HG03521 (cell line): ENCODE results near the gene MTMR3.

Experiments used
- ATAC-seq: cut with Tn5 transposase; IDR thresholded peaks from one replicate; pipeline ENCODE4 v1.9.1; 2021; ENCODE audit warnings: mild to moderate bottlenecking, moderate library complexity; ENCODE audit not compliant: unreplicated experiment

Gene MTMR3

DNA sequence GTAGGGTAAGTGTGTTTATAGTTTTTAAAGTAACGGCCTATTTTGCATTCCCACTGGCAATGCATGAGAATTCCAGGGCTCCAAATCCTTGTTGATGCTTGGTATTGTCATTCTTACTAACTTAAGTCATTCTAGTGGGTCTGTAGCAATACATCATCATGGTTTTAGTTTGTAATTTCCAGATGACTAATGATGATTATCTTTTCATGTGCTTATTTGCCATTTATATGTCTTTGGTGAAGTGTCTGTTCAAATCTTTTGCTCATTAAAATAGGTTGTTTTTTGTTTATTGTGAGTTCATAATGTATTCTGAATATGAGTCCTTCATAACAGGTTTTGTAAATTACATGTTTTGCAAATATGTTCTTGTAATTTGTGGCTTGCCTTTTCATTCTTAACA is 31.2 kb downstream of the MTMR3 start:
- no peak for ATAC-seq

DNA sequence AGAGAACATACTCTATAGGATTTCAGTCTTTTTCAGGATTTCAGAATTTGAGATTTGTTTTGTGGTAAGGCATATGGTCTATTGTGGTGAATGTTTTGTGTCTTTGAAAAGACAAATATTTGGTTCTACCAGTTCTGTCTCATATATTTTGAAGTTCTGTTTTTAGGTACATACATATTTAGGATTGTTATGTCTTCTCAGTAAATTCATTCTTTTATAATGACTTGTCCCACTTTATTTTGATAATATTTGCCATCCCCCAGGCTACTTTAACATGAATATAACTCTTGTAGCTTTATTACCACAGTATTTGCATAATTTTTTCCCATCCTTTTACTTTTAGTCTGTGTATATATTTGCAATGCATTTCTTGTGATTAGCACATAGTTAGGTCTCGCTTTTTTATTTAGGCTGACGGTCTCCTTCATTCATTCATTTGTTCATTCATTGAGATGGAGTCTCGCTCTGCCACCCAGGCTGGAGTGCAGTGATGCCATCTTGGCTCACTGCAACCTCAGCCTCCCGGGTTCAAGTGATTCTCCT is 32.1 kb downstream of the MTMR3 start:
- no peak for ATAC-seq

DNA sequence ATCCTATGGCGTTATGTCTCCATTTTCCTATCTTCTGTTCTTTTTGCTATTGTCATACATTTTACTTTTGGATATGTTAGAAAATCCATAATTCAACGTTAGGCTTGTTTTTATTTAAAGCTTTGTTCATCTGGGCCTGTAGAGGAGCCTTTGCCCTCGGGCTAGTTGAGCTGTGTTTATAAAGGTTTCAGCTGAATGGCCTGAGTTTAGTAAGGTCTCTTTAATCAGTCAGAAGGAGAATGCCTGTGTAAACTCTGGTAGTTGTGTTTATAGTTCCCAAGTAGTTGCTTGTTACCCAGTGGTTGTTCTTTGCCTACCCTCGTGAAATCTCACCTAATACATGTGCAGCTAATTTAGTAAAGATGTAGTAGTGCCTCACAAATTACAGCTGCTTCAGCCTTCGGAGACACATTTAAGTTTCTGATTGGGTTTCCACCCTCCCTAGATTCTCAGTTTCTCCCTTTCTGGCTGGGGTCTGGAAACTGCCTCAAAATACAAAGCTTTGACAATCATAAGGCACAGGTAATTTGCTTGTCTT is 33.1 kb downstream of the MTMR3 start:
- ATAC-seq, result no peak

DNA sequence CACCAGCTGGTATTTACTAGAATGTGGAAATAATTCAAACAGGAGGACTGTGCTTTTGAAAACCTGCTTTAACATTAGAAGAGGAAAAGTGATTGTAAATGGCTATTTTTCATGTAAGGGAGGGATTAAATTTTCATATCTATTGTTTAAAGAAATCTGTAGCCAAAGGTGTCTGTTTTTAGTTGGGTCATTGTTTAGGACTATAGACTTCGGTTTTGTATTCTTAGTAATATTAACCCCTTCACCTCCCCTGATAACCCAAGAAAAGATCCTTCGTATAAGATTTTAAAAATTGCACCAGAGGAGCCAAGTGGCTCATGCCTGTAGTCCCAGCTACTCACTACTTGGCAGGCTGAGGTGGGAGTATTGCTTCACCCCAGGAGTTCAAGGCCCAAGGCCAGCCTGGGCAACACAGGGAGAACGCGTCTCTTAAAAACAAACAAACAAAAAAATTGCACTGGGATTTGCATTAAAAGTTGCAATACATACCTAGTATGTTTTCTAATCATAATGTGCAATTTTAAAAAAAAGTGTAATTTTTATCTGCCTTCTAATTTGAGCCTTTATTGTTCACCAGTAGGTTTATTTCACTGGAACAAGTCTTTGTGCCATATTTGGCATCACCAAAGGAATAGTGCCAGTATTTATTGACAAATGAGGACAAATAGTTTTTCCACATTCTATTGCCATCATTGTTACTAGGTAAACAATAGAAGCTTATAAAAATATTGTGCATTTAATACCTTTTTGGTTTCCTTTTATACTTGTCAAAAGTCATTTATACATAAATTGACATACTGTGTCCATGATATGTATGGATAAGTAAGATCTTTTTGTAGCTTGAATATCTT is 34.3 kb downstream of the MTMR3 start:
- ATAC-seq, result no peak

DNA sequence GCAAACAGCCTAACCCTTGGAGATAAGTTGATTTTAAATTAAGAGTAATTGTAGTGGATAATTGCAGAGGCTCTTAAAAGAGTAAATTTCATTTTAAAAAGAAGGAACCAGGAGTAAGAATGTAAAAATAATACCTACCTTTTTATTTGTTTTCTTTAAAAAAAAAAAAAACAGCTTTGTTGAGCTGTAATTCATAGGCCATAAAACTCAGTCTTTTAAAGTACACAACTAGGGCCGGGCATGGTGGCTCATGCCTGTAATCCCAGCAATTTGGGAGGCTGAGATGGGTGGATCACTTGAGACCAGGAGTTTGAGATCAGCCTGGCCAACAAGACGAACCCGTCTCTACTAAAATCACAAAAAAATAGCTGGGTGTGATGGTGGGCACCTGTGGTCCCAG is 42.4 kb downstream of the MTMR3 start:
- ATAC-seq, result no peak

DNA sequence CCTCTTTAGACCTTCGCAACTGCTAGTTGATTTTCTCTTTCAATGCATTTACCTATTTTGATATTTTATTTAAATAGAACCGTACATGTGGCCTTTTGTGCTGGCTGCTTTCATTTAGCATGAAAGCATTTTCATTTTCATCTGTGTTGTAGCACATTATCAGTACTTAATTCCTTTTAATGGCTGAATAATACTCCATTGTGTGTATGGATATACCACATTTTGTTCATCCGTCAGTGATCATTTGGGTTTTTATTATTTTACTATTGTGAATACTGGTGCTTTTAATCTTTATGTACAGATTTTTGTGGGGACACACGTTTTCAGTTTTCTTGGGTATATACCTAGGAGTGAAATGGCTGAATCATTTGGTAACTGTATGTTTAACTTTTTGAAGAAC is 43.1 kb downstream of the MTMR3 start:
- no peak for ATAC-seq

DNA sequence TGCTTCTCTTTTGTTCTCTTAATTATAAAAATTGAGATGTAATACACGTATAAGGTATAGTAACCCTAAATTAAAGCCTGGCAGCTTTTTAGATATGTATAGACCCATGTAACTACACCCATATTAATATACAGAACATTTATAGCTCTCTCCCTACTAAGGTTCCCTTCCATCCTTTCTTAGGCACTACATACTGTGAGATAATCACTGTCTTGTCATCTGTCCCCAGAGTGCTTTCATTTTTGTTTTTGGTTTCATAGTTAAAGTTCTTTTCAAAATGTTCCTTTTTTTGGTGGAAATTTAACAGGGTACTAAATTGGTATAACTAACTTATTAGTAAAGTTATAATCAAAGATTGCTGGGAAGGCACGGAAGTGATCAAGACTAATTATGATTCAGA is 49.2 kb downstream of the MTMR3 start:
- ATAC-seq, result no peak

DNA sequence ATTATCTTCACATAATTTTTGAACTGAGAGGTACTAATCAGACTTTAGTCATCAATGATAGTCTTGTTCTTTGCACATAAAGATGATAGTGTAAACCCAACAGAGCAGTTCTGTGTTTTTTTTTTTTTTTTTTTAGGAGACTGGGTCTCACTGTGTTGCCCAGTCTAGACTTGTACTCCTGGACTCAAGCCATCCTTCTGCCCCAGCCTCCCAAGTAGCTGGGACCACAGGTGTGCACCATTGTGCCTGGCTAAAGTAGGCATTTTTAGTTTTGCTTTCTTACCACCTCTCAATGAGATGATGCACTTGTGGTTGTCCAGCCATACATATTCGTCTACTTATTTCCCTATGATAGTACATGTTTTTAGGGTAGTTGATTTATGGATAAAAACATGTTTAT is 50.6 kb downstream of the MTMR3 start:
- no peak for ATAC-seq

DNA sequence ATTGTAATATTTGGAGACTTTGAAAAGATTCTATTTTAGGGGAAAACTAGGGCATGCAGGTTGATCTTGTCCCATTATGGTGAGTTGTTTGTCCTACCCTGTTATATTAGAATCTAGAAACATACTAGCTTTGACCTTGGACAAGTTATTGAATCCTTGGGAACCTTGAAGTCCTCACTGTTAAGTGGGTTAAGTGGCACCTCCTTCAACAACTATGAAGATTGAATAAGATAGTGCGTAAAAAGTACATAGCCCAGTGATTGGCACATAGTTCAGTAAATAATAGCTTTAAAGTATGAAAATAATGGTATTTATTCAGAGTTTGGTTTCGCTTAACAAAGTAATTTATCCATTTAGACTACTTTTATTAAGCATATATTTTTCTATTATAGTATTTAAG is 51.6 kb downstream of the MTMR3 start:
- ATAC-seq, result no peak

- ATAC-seq, result no peak
These were observed 53.2 kb downstream of the MTMR3 start for GRCh38 chr22:29936186-29936585.

DNA sequence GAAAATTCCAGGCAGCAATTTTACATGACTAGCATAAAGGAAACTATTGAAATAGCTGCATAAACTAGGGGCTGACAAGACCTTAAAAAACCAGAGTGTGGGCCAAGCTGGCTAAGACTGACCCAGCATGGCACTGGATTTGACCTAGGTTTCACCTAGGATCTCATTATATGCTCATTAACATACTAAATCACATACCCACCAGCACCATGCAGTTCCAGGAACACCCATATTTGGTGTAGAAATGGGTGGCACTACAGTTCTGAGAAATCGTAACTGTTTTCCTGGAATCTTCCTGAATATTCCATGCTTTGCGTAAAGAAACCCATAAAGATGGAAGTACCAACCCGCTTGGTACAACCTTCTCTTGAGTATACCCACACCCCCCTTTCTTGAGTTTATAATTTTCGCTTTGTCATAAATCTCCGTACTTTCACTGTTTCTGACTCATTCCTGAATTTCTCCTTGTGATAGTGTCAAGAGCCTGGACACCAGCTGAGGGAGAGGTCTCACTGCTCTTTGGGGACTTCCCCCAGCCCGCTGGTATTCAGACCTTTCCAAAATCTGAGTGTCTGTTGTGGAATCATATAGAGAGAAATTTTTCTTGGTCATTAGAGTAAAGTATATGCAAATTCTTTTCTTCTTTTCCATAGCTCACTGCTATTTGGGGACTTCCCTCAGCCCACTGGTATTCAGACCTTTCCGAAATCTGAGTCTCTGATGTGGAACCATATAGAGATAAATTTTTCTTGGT is 55.1 kb downstream of the MTMR3 start:
- no peak for ATAC-seq

DNA sequence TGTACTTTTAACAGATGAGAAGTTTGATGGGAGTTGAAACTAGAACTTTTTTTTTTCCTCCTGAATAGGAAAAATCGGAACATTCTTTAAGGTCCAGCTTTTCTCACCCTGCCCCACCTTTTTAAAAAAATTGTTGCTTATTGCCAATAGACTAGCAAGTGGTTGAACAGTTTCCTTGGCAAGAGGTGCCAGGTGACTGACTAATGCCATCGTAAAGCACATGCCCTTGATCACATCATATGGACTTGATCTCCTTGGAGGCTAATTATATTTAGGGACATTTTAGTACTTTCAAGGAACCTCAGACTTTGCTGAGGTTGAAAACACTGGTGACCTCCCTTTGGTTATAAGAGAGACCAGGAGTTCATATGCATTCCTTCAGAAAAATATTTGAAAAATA is 57.6 kb downstream of the MTMR3 start:
- no peak for ATAC-seq

DNA sequence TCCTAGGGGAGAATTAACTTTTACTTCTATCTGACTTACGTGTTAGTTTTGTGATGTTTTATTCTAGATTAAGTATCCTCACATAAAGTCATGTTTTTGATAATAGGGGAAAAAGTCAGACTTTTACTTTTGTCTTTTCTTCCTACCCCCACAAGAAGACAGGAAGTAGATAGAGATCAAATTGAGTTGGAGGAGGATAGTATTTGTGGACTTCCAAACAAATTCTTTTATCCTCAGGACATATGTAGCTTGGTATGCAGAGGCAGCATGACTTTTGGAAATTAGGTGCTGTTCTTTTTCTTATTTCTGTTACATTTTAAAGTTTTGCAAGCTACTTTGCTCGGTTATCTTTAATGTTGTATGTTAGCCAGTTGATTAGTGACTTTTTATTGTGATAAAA is 61.4 kb downstream of the MTMR3 start:
- ATAC-seq, result no peak

GRCh38 chr22:29945435-29945834 is 62.5 kb downstream of the MTMR3 start:
- no peak for ATAC-seq

DNA sequence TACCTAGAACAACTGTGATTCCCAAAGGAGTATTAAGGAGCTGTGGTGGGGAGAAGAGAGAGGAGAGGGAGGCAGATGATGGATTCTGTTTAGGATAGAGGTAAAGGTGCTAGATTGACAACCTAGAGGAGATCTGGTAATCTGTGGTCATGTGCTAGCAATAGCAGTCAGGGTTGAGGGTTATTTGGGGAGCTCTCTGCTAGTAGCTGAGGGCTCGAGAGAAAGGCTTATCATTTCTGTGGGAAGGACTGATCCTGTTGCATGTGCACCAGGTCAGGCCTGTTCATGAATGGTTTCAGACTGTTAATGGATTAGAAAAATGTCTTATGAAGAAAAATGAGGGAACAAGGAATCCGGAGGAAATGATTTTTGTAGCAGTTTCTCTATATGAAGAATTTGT is 63.2 kb downstream of the MTMR3 start:
- ATAC-seq, result no peak

DNA sequence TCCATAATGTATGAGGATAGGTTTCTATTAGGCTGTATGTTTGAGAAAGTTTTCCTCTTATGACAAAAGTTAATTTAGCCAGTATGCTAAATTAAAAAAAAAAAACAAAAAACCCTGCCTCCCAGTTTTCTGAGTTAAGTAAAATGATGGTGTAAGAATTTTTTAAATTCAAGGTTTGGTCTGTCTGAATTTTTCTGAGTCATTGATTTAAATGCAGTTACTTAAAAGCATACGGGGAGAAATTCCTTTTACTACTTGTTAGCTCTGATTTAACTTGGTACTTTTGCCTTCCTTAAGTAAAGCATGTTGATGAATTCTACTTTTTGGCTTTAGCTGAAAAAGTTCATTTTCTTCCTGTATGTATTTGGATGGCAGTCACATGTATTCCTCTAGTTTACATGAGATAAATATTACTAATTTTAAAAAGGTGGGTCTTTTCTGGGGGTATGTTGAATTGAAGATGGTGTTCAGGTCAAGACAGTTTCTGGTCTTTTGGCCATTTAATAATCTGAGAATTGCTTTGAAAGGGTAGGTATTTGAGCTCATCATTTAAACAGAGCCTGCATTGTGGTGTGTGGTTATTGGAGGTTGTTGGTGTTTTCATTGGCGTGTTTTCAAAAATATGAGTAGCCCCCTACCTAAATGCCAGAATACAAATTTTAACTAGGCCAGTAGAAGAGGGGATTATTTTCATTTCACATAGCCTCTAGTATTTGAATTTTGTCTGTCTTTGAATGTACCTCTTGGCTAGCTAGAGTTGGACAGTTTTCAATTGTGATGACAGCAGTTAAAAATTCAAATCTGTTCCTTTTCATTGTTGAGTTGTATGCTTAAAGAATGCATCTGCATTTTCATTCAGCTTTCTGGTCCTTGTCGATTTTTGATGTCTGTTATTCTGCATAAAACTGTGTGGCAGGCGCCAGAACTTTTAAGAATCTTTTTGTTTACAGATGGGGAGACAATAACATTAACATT is 64.7 kb downstream of the MTMR3 start:
- no peak for ATAC-seq

- no peak for ATAC-seq
These were observed 65.4 kb downstream of the MTMR3 start for GRCh38 chr22:29948385-29948769.

GRCh38 chr22:29949872-29950271 is 66.9 kb downstream of the MTMR3 start:
- ATAC-seq, result no peak

- ATAC-seq, result no peak
These were observed 68.9 kb downstream of the MTMR3 start for GRCh38 chr22:29951791-29952413.

- no peak for ATAC-seq
These were observed 71.4 kb downstream of the MTMR3 start for GRCh38 chr22:29954203-29954855.
